ENCODE measurements around the gene SYT13.

GRCh38 chr11:45321669-45322068 lies 35.5 kb upstream of the SYT13 start:
- TF ChIP-seq MAX (IDR thresholded peaks at IDR 0.05) (no peak), REST (IDR thresholded peaks at IDR 0.05; ENCODE audit: low read depth) (no peak), YY1 (IDR thresholded peaks at IDR 0.05; ENCODE audit: low read depth) (no peak), USF1 (IDR thresholded peaks at IDR 0.05) (no peak), RAD21 (IDR thresholded peaks at IDR 0.05; ENCODE audit: low read depth) (no peak), CEBPB (IDR thresholded peaks at IDR 0.05) (no peak), ZBTB7A (IDR thresholded peaks at IDR 0.05; ENCODE audit: low read depth) (no peak), TAF1 (IDR thresholded peaks at IDR 0.05; ENCODE audit: low read depth) (no peak), EP300 (IDR thresholded peaks at IDR 0.05; ENCODE audit: borderline replicate concordance) (no peak)

Measured in Ishikawa (cell line).